GM12878 (cell line): ENCODE data around the gene VPS8. TPM values are rescaled to one million over a fixed set of nuclear protein-coding genes. Genes with fewer than 3 reads are reported as not detected.

Experiments used
- ATAC-seq: fragments of 200-7000 bp; cut with Tn5 transposase; 3 replicates; pipeline ENCODE4 v1.9.1; 2020; ENCODE audit warnings: mild to moderate bottlenecking, moderate library complexity
- BruUV-seq: library from RNA; stranded (reverse); fragments of 400-500 nt; replicated peaks from 2 replicates; lab custom pipeline; 2021; lab: Mats Ljungman, UMichigan
- CTCF ChIA-PET: fragments of 300-600 bp; sonication (Branson Sonifier 250); formaldehyde crosslinking; extraction: SDS; loops from one replicate; lab custom pipeline; 2021; ENCODE audit warnings: inconsistent platforms; lab: Yijun Ruan, JAX
- POLR2A ChIA-PET: fragments of 350-600 bp; formaldehyde crosslinking; extraction: SDS; loops from one replicate; lab custom pipeline; 2021; ENCODE audit warnings: inconsistent platforms; lab: Charles Lee
- RAD21 ChIA-PET: fragments of 300-600 bp; sonication (Branson Sonifier 250); formaldehyde crosslinking; loops from one replicate; lab custom pipeline; 2023; ENCODE audit warnings: antibody characterized with exemption; ENCODE audit not compliant: unreplicated experiment; lab: Charles Lee
- SMC1A ChIA-PET: fragments of 300-600 bp; sonication (Branson Sonifier 250); formaldehyde crosslinking; loops from one replicate; lab custom pipeline; 2023; ENCODE audit not compliant: unreplicated experiment, uncharacterized antibody; lab: Charles Lee
- DNase-seq: peaks from one replicate; pipeline ENCODE4 v3.0.0-alpha.2; 2011; ENCODE audit warnings: low read depth, low spot score
- FAIRE-seq: peaks from 3 replicates; lab custom pipeline; 2011; peaks lifted over from hg19 to GRCh38; lab: Jason Lieb, UNC
- H2AFZ ChIP-seq: 2 replicates; pipeline ENCODE4 v1.6.0; 2011; ENCODE audit warnings: low read depth, low read length, control low read depth; ENCODE audit not compliant: control insufficient read depth
- H3K27ac ChIP-seq: 2 replicates; pipeline ENCODE4 v1.5.1; 2011; ENCODE audit warnings: control low read depth; ENCODE audit not compliant: control insufficient read depth, insufficient read depth
- H3K27me3 ChIP-seq, 2 experiments: replicated peaks in 1 of 2; 2 replicates each; pipeline versions ENCODE4 v1.6.0 to v1.6.1; 2011; ENCODE audit warnings: low read length in 1 of 2; ENCODE audit not compliant: control insufficient read depth in 2 of 2, insufficient read depth in 2 of 2
- H3K36me3 ChIP-seq, 2 experiments: 2 replicates each; pipeline ENCODE4 v1.5.1; 2011; ENCODE audit warnings: low read length in 1 of 2; ENCODE audit not compliant: control insufficient read depth in 2 of 2, insufficient read depth in 2 of 2
- H3K4me1 ChIP-seq: 2 replicates; pipeline ENCODE4 v1.6.1; 2011; ENCODE audit warnings: mild to moderate bottlenecking, low read length, moderate library complexity, mixed read lengths; ENCODE audit not compliant: control insufficient read depth, insufficient read depth
- H3K4me2 ChIP-seq: 2 replicates; pipeline ENCODE4 v1.6.0; 2011; ENCODE audit warnings: control low read depth; ENCODE audit not compliant: control insufficient read depth, insufficient read depth
- H3K4me3 ChIP-seq: fragments of 200-600 bp; sonication (generic); 2 replicates; pipeline ENCODE4 v1.5.1; 2016
- H3K79me2 ChIP-seq: 2 replicates; pipeline ENCODE4 v1.6.0; 2011; ENCODE audit warnings: low read length; ENCODE audit not compliant: control insufficient read depth, insufficient read depth
- H3K9ac ChIP-seq: 2 replicates; pipeline ENCODE4 v1.8.0; 2011; ENCODE audit warnings: low read length, control low read depth, mixed read lengths; ENCODE audit not compliant: control insufficient read depth, insufficient read depth
- H3K9me3 ChIP-seq: replicated peaks from 3 replicates; pipeline ENCODE4 v1.5.1; 2011; ENCODE audit warnings: mild to moderate bottlenecking, low read length; ENCODE audit not compliant: control insufficient read depth, insufficient read depth
- H4K20me1 ChIP-seq: 2 replicates; pipeline ENCODE4 v1.6.0; 2011; ENCODE audit not compliant: control insufficient read depth, insufficient read depth
- CEBPB ChIP-seq, 2 experiments: fragments of 150-350 bp in 1 of 2; IDR thresholded peaks; 2 replicates each; pipeline ENCODE4 v1.6.1; 2012 to 2014; ENCODE audit warnings: low read depth in 2 of 2, low read length in 2 of 2, borderline replicate concordance in 1 of 2, inconsistent platforms in 1 of 2
- DPF2 ChIP-seq: fragments of 450-650 bp; IDR thresholded peaks from 2 replicates; pipeline ENCODE4 v1.6.1; 2017; ENCODE audit warnings: mild to moderate bottlenecking
- HDAC2 ChIP-seq: fragments of 200-600 bp; sonication (generic); IDR thresholded peaks from 2 replicates; pipeline ENCODE4 v1.6.1; 2017
- MXI1 ChIP-seq: fragments of 150-350 bp; IDR thresholded peaks from 2 replicates; pipeline ENCODE4 v1.6.1; 2011; ENCODE audit warnings: low read depth, mild to moderate bottlenecking, inconsistent platforms, low read length, improper control_type of control experiment
- SIX5 ChIP-seq: IDR thresholded peaks from 2 replicates; pipeline ENCODE4 v1.6.1; 2011; ENCODE audit warnings: mild to moderate bottlenecking, low read depth, low read length, moderate library complexity; ENCODE audit not compliant: severe bottlenecking
- SREBF1 ChIP-seq: IDR thresholded peaks from 2 replicates; pipeline ENCODE4 v1.6.1; 2012; ENCODE audit warnings: mild to moderate bottlenecking, low read length
- SRF ChIP-seq, 2 experiments: IDR thresholded peaks; 2 replicates each; pipeline ENCODE4 v1.6.1; 2011; ENCODE audit warnings: low read depth in 2 of 2, low read length in 2 of 2, mild to moderate bottlenecking in 1 of 2, moderate library complexity in 1 of 2
- STAT3 ChIP-seq: IDR thresholded peaks from 2 replicates; pipeline ENCODE4 v1.6.1; 2011; ENCODE audit warnings: low read depth, low read length, improper control_type of control experiment
- TARDBP ChIP-seq: IDR thresholded peaks from 2 replicates; pipeline ENCODE4 v1.6.1; 2016; ENCODE audit warnings: borderline replicate concordance
- WGBS: methylation state at CpG from one replicate; pipeline ENCODE4 v1.1.6; 2016; ENCODE audit warnings: low lambda C conversion rate; ENCODE audit not compliant: insufficient replicate concordance, insufficient coverage; ENCODE audit errors: missing lambda C conversion rate; 5-methylcytosine and 5-hydroxymethylcytosine counted together
- in situ Hi-C: fragments of 300-500 bp; cut with MboI; formaldehyde crosslinking; loops from 9 replicates; pipeline ENCODE4 v1.14.3; 2018; ENCODE audit warnings: mixed read lengths
- intact Hi-C: fragments of 100-400 bp; cut with micrococcal nuclease; formaldehyde crosslinking; loops from one replicate; pipeline ENCODE4 v1.14.2; 2022; ENCODE audit not compliant: unreplicated experiment
- polyA plus RNA-seq, 11 experiments: library from polyadenylated mRNA; depleted of rRNA in 4 of 11; unstranded in 6 of 11; stranded (reverse) in 5 of 11; fragments of >200 nt; fragmentation: Nextera tagmentation in 4 of 11; fragmentation: Illumina TruSeq in 1 of 11; extraction: Ambion mirVana in 4 of 11; extraction: Trizol in 1 of 11; gene quantifications; 1 replicate in 1 of 11; 2 replicates in 10 of 11; pipeline versions ENCODE4 v1.2.1 to v1.2.3, GENCODE V29; 2011 to 2016; ENCODE audit warnings: inconsistent platforms in 2 of 11, missing spikeins in 2 of 11, low read depth in 1 of 11
- total RNA-seq, 4 experiments: library from RNA; depleted of rRNA in 3 of 4; stranded (reverse); fragments of >200 nt in 3 of 4; fragmentation: Illumina TruSeq in 1 of 4; extraction: Trizol in 1 of 4; gene quantifications; 2 replicates each; pipeline versions ENCODE4 v1.2.1 to v1.2.3, GENCODE V29; 2013 to 2021
- TF ChIP-seq, protein P1 (sequence below): fragments of 450-650 bp; IDR thresholded peaks from 2 replicates; pipeline ENCODE4 v1.6.1; 2014; ENCODE audit warnings: mild to moderate bottlenecking
- TF ChIP-seq, protein P2 (sequence below): fragments of 450-650 bp; IDR thresholded peaks from 2 replicates; pipeline ENCODE4 v1.6.1; 2016; ENCODE audit warnings: mild to moderate bottlenecking, moderate library complexity, borderline replicate concordance

VPS8 gene
- total and polyA plus RNA-seq, 10 of the 15 experiments (the other 5 are each of a cell fraction or from before 2014, with no cell fraction given) = 8.9 to 34.7 (median 20.9) TPM

DNA sequence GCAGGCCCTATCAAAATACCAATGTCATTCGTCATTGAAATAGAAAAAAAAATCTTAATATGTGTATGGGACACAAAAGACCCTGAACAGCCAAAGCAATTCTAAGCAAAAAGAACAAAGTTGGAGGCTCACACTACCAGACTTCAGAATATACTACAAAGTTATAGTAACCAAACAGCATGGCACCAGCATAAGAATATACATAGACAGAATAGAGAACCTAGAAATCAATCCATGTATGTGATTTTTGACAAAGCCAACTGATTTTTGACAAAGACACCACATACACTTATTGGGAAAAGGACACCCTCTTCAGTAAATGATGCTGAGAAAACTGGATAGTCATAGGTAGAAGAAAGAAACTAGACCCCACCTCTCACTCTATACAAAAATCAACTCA, 245.9 kb downstream of the VPS8 start:
- Histone ChIP-seq H3K9ac (no peak overlapping the region), H2AFZ (no peak overlapping the region), H3K9me3 (peaks cover 3% of the 10 kb centered on the region; the same call in 1 of the 3 replicates), H3K27ac (no peak overlapping the region), H3K4me1 (no peaks in the 10 kb centered on the region), H3K36me3 (no peaks in the 10 kb centered on the region), H3K79me2 (no peaks in the 10 kb centered on the region), H3K4me2 (no peak overlapping the region), H3K27me3 (no peaks in the 10 kb centered on the region), H4K20me1 (no peaks in the 10 kb centered on the region), H3K4me3 (no peak overlapping the region)
- WGBS = 100% methylated on average over 1 of the region's 1 CpG
- no peak for DNase-seq
- RAD21 ChIA-PET = no interaction called here
- no TSS peak for BruUV-seq
- CTCF ChIA-PET = interaction anchor here (1.1 kb wide), 1 partner anchor 63 kb away, joined by 3 read pairs; no protein-coding TSS in a partner anchor
- SMC1A ChIA-PET = no interaction called here
- no peak for TF ChIP-seq SIX5
- TF ChIP-seq SREBF1 = no peak
- TF ChIP-seq, protein P1, sequence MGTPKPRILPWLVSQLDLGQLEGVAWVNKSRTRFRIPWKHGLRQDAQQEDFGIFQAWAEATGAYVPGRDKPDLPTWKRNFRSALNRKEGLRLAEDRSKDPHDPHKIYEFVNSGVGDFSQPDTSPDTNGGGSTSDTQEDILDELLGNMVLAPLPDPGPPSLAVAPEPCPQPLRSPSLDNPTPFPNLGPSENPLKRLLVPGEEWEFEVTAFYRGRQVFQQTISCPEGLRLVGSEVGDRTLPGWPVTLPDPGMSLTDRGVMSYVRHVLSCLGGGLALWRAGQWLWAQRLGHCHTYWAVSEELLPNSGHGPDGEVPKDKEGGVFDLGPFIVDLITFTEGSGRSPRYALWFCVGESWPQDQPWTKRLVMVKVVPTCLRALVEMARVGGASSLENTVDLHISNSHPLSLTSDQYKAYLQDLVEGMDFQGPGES = no peak
- TF ChIP-seq, protein P2, sequence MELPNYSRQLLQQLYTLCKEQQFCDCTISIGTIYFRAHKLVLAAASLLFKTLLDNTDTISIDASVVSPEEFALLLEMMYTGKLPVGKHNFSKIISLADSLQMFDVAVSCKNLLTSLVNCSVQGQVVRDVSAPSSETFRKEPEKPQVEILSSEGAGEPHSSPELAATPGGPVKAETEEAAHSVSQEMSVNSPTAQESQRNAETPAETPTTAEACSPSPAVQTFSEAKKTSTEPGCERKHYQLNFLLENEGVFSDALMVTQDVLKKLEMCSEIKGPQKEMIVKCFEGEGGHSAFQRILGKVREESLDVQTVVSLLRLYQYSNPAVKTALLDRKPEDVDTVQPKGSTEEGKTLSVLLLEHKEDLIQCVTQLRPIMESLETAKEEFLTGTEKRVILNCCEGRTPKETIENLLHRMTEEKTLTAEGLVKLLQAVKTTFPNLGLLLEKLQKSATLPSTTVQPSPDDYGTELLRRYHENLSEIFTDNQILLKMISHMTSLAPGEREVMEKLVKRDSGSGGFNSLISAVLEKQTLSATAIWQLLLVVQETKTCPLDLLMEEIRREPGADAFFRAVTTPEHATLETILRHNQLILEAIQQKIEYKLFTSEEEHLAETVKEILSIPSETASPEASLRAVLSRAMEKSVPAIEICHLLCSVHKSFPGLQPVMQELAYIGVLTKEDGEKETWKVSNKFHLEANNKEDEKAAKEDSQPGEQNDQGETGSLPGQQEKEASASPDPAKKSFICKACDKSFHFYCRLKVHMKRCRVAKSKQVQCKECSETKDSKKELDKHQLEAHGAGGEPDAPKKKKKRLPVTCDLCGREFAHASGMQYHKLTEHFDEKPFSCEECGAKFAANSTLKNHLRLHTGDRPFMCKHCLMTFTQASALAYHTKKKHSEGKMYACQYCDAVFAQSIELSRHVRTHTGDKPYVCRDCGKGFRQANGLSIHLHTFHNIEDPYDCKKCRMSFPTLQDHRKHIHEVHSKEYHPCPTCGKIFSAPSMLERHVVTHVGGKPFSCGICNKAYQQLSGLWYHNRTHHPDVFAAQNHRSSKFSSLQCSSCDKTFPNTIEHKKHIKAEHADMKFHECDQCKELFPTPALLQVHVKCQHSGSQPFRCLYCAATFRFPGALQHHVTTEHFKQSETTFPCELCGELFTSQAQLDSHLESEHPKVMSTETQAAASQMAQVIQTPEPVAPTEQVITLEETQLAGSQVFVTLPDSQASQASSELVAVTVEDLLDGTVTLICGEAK = no peak
- no peak for TF ChIP-seq STAT3
- TF ChIP-seq DPF2 = no peak
- no peak for TF ChIP-seq SRF (IDR thresholded peaks at IDR 0.05; ENCODE audit: low read depth in 2 of 2, low read length in 2 of 2)
- no peak for TF ChIP-seq TARDBP
- TF ChIP-seq CEBPB (IDR thresholded peaks at IDR 0.05; ENCODE audit: borderline replicate concordance in 1 of 2, low read depth in 2 of 2, low read length in 2 of 2) = no peak
- TF ChIP-seq HDAC2 = no peak
- no peak for TF ChIP-seq MXI1
- intact Hi-C loops (no loop called here), in situ Hi-C loops (no loop called here)
- ATAC-seq = no peak
- POLR2A ChIA-PET = no interaction called here
- FAIRE-seq = no peak
